Measurements from ENCODE around the gene HBEGF. TPM values are rescaled to one million over a fixed set of nuclear protein-coding genes. Genes with fewer than 3 reads are reported as not detected.

Gene HBEGF
- polyA plus RNA-seq, 1 donor (not counting 4 experiments of a cell fraction or from before 2014, with no cell fraction given) = 53.1 TPM

GRCh38 chr5:140364472-140364765, 18.0 kb upstream of the HBEGF start:
- dilution Hi-C loops (cut with MboI; ENCODE audit: extremely low pct_ligation_motif_present, low sequenced_read_pairs) = no loop called here
- H4K20me1 ChIP-seq (ENCODE audit: control insufficient read depth, extremely low read depth, insufficient read depth, low read length) = no peaks in the 10 kb centered on the region
- no peak for FAIRE-seq

GRCh38 chr5:140363631-140364471, 17.4 kb upstream of the HBEGF start:
- H4K20me1 ChIP-seq (ENCODE audit: control insufficient read depth, extremely low read depth, insufficient read depth, low read length) = no peaks in the 10 kb centered on the region
- peak overlapping the region; percentile 62 for H3K9ac ChIP-seq (ENCODE audit: control insufficient read depth, extremely low read depth, insufficient read depth, low read length)
- no peaks in the 10 kb centered on the region for H3K36me3 ChIP-seq (ENCODE audit: control insufficient read depth in 2 of 2, extremely low read depth in 1 of 2, insufficient read depth in 2 of 2, low read length in 2 of 2)
- peak overlapping the region; percentile 4 to 65 (median 42) for H3K4me3 ChIP-seq (ENCODE audit: control insufficient read depth in 2 of 3, extremely low read depth in 1 of 3, insufficient read depth in 2 of 3, low read depth in 1 of 3, low read length in 3 of 3)
- peaks cover 25% of the 10 kb centered on the region for H3K4me1 ChIP-seq (ENCODE audit: control insufficient read depth, extremely low read depth, insufficient read depth, low read length)
- no peaks in the 10 kb centered on the region for H3K79me2 ChIP-seq (ENCODE audit: control insufficient read depth, insufficient read depth, low read length)
- H3K9me1 ChIP-seq (ENCODE audit: control insufficient read depth, extremely low read depth, insufficient read depth, low read length) = peaks cover 4% of the 10 kb centered on the region
- H3K27ac ChIP-seq (ENCODE audit: control insufficient read depth, insufficient read depth, low read length) = no peak overlapping the region
- no peak for FAIRE-seq
- no peaks in the 10 kb centered on the region for H3K9me3 ChIP-seq (ENCODE audit: control insufficient read depth, low read depth, low read length)
- no peaks in the 10 kb centered on the region for H3K27me3 ChIP-seq (ENCODE audit: control insufficient read depth, extremely low read depth, insufficient read depth, low read length)
- peak overlapping the region; percentile 72 for H3K4me2 ChIP-seq (ENCODE audit: control insufficient read depth, extremely low read depth, insufficient read depth, low read depth, low read length)
- peak overlapping the region; percentile 77 for H2AFZ ChIP-seq (ENCODE audit: control insufficient read depth, low read length)
- no peak for TF ChIP-seq EZH2 (IDR thresholded peaks at IDR 0.05; ENCODE audit: low read length)
- TF ChIP-seq CTCF (optimal IDR thresholded peaks at IDR 0.05 in 1 of 3, IDR thresholded peaks at IDR 0.05 in 1 of 3, conservative IDR thresholded peaks at IDR 0.05 in 1 of 3; ENCODE audit: extremely low read depth in 1 of 3, insufficient read depth in 2 of 3, low read length in 3 of 3) = no peak
- dilution Hi-C loops (cut with MboI; ENCODE audit: extremely low pct_ligation_motif_present, low sequenced_read_pairs) = no loop called here
- DNase-seq (ENCODE audit: low read depth, low spot score) = no peak

More at GRCh38 chr5:140364472-140364765, 18.0 kb upstream of the HBEGF start:
- TF ChIP-seq EZH2 (IDR thresholded peaks at IDR 0.05; ENCODE audit: low read length) (no peak), CTCF (optimal IDR thresholded peaks at IDR 0.05 in 1 of 3, IDR thresholded peaks at IDR 0.05 in 1 of 3, conservative IDR thresholded peaks at IDR 0.05 in 1 of 3; ENCODE audit: extremely low read depth in 1 of 3, insufficient read depth in 2 of 3, low read length in 3 of 3) (no peak)
- Histone ChIP-seq H3K9me3 (ENCODE audit: control insufficient read depth, low read depth, low read length) (no peaks in the 10 kb centered on the region), H3K4me2 (ENCODE audit: control insufficient read depth, extremely low read depth, insufficient read depth, low read depth, low read length) (no peak overlapping the region), H3K36me3 (ENCODE audit: control insufficient read depth in 2 of 2, extremely low read depth in 1 of 2, insufficient read depth in 2 of 2, low read length in 2 of 2) (no peaks in the 10 kb centered on the region), H3K9ac (ENCODE audit: control insufficient read depth, extremely low read depth, insufficient read depth, low read length) (no peak overlapping the region), H3K4me3 (ENCODE audit: control insufficient read depth in 2 of 3, extremely low read depth in 1 of 3, insufficient read depth in 2 of 3, low read depth in 1 of 3, low read length in 3 of 3) (no peak overlapping the region), H3K27me3 (ENCODE audit: control insufficient read depth, extremely low read depth, insufficient read depth, low read length) (no peaks in the 10 kb centered on the region), H2AFZ (ENCODE audit: control insufficient read depth, low read length) (no peak overlapping the region), H3K27ac (ENCODE audit: control insufficient read depth, insufficient read depth, low read length) (no peak overlapping the region), H3K9me1 (ENCODE audit: control insufficient read depth, extremely low read depth, insufficient read depth, low read length) (peaks cover 4% of the 10 kb centered on the region), H3K79me2 (ENCODE audit: control insufficient read depth, insufficient read depth, low read length) (no peaks in the 10 kb centered on the region), H3K4me1 (ENCODE audit: control insufficient read depth, extremely low read depth, insufficient read depth, low read length) (peaks cover 25% of the 10 kb centered on the region)
- DNase-seq (ENCODE audit: low read depth, low spot score) = no peak

Data from keratinocyte (primary cell).